T-helper 1 cell (primary cell): ENCODE measurements around the gene IFNB1.

ENCODE experiments used
- DNase-seq, 5 donors: peaks; one replicate each; pipeline ENCODE4 v3.0.0-alpha.2; 2012 to 2020
- total RNA-seq, 4 donors: gene quantifications; one replicate each; lab custom pipeline; 2026; lab: John Stamatoyannopoulos, UW

IFNB1 gene
- 0 to 0.12 (median 0) reads per million in 4 donors for total RNA-seq

DNA sequence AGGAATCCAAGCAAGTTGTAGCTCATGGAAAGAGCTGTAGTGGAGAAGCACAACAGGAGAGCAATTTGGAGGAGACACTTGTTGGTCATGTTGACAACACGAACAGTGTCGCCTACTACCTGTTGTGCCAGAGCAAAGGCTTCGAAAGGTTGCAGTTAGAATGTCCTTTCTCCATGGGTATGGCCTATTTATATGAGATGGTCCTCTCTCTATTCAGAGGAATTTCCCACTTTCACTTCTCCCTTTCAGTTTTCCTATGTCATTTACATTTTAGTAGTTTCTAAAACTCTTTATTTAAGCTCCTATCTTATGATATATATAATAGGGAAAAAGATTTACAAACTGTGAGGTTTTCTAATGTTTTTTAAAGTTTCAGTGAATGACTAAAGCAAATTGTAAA lies at the start of gene IFNB1:
TSS of gene IFNB1 (minus strand) at position 162 of the 400 bp plus-strand sequence. CDS start at position 89, 73 bp downstream.
- no peak for DNase-seq

DNA sequence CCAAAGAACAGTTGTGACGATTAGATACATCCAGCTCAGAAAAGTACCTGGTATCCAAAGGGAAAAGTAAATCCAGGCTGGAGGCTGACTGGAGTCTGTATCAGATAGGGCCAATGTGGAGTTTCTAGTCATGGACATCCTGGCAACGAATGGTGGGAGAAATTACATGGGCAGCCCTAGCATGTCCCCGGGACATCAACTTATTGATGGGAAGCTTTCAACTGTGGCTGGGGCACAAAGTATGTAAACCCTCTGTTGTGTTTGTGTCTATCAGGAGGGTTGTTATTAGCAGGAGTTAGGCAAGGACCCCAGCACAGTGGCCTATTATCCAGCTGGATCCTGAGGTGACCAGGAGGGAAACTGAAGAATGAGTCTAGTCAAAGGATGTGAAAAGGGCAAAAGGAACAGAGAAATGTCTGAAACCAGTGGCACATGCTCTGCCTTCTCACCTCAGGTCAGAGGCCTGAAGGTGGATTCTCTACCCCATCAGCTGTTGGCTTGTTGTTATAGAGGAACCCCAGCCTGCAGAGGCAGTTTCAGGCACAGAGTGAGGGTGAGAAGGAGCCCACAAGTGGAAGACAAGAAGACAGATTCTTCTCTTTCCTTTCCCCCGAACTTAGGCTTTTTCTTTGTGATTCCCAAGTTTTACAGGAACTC lies 44.0 kb upstream of the IFNB1 start:
- DNase-seq: no peak

DNA sequence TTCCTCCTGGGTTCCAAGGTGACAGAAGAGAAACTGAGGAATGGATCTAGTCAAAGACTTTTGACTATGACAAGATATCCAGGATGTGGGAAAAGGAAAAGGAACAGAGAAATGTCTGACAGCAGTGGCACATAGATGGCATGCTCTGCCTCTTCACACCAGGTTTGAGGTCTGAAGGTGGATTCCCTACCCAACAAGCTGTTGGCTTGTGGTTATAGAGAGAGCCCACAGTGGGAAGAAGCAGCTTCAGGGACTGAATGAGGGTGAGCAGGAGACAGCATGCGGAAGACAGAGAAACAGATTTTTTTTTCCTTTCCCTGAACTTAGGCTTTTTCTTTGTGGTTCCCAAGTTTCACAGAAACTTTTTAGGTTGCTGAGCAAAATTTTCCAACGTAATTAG lies 43.3 kb upstream of the IFNB1 start:
- no peak for DNase-seq

DNA sequence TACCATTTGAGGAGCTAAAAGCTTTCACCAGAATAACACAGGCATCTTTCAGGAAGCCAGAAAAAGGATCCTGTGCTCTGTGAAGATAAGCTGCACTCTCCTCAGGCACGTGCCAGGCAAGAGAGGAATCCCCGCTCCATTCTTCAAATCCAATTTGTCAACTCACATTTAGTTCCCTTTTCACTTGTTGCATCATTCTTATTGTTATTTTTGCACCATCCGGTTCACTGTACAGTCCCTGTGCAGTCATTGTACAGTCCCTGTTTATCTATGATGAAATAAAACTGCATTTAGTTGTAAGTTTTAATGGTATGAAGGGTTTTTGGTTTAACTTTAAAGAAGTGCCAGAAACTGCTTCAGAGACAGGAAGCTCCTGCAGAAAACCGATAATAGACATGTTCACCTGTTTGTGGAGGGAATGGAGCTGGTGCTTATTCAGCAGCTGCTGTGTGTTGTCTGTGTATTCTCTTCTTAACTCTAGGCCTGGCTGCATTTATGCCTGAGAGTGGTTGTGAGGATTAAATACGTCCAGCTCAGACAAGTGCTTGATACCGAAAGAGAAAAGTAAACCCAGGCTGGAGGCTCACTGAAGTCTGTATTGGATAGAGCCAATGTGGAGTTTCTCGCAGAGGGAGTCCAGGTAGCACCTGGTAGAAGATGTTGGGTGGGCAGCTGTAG lies 41.5 kb upstream of the IFNB1 start:
- no peak for DNase-seq

DNA sequence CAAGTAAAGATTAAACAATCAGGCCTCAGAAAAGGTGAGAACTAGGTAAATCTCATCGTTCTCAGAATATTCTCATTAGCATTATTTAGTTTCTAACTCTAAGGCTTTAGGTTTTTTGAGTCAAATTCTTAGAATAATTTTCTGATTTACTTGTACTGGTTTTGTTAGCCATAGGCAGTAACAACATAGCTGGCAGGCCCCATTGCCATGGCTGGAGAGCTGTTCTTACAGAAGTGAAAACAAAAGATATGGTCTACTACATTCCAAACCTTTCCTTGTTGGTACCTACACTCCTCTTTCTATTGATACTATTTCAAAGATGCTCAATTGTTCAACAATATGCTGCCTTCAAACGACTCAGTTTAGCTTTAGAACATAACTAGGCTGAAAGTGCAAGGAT lies 36.6 kb upstream of the IFNB1 start:
- no peak for DNase-seq

DNA sequence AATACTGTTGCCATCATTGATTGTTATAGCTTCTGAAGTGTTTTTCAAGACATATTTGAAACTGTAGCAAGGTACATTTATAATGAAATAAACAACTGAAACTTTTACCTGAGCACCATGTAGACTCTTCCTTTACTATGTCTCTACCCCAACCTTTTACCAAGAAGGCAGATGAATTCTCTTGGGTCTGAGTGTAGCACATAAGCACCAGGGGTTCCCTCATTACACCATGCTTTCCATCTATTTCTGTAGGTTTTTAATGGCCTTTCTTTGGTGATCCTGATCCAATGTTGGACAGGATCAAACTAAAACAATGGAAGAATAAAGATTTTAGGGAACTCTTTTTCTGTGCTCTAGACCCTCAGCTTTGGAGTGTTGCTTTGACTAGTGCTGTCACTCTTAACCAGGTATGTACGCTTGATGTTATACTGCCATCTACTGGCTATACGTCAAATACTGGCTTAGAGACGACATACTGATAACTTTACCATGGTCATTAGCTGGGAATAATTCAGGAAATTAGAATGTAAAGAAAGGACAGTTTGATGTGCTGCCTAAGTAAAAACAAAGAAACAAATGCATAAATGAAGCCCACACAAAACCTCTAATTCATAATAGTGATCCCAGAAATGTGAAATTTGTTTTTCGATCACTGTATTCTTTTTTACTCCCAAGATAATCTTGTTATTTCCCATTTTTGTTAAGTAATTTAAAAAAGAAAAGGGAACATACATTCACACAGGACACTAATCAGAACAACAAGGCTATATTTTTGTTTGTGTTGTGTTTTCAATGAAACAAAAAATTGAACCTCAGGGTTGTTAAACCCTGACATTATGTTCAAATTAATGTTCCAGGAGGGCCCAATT lies 33.2 kb upstream of the IFNB1 start:
- DNase-seq: peak in 2 of 5 donors; percentile 18 to 68

DNA sequence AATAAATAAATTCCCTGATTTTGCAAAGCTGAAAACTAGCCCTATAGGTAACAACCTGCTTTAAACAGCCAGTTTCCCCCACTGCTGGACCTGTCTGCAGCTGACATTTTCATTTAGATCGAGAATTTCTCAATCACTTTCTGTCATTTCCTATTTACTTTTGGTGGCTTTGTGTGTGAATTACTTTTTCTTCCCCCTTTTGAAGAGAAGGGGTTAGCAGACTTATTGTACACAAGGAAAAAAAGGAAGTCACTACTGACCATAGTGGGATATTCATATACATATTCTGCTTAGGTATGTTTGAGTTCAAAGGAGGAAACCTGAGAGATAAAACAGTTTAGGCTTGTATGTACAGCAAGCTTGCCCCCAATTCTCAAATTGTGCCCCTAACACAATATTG lies 27.0 kb upstream of the IFNB1 start:
- no peak for DNase-seq

DNA sequence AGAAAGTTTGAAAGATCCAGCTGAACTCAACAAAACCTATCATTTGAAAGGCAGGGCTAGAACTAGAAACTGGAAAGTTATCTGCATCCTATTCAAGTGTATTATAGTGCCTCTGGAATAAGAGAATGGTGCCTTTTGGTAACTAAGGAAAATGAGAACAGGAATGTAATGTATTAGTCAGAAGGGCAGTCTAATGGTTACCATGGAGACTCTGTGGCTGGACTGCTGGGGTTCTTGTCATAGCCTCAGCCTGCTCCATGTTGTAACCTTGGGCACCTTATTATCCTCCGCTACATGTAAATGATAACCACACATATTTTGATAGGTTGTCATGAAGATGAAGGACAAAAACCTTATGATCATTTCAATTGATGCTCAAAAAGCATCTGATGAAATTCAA lies 24.6 kb upstream of the IFNB1 start:
- DNase-seq: no peak

DNA sequence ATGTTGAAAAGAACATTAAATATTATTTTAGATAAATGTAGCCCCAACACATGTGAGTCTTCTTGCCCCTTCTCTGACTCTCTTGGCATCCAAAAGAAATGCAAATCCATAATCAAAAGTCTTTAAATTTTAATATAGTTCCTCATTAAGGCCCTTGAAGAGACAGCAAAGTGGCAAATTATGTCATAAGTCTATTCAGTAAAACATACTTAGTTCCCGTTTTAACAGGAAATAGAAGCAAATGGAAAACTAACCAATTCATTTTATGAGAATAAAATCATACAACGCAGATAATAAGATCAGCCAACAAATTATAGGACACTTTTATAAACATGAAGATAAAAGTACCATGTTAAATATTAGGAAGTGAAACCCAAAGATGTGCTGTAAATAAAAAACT lies 20.1 kb upstream of the IFNB1 start:
- DNase-seq: no peak

DNA sequence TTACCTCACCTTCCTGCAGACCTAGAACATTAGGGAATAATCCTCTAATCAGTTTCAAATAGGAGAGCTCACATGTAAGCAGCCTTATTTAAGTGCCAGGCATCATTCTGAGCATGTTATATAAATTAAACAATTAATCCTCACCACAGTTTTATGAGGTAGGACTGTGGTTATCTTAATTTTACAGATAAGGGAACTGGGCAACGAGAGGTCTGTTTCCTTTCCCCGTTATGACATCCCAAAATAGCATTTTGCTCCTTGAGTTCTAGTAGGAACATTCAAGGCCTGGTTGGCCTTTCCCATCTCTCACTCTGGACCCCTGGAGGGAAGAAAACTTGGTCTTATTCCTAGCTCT lies 19.1 kb upstream of the IFNB1 start:
- DNase-seq: no peak

DNA sequence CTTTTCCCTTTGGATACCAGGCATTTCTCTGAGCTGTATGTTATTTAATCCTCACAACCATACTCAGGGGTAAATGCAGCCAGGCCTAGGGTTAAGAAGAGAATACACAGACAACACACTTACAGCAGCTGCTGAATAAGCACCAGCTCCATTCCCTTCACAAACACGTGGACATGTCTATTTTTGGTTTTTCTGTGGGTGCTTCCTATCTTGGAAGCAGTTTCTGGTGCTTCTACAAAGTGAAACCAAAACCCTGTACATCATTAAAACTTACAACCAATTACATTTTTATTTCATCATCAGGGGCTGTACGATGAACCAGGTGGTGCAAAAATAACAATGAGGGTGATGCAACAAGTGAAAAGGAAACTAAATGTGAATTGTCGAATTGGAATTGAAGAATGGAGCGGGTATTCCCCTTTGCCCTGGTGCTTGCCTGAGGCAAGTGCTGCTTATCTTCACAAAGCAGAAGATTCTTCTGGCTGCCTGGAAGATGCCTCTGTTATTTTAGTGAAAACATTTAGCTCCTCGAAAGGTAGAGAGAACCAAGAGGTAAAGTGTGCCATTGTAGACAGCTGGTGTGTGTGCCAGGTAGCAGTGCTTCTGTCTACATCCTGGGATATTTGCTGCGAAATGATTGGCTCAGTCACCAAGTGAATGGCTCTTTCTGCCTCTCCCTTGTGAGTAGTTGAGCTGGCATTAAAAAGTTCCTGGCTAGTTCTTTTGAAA lies 18.6 kb upstream of the IFNB1 start:
- DNase-seq: peak in 4 of 5 donors; percentile 17 to 86 (median 26)

DNA sequence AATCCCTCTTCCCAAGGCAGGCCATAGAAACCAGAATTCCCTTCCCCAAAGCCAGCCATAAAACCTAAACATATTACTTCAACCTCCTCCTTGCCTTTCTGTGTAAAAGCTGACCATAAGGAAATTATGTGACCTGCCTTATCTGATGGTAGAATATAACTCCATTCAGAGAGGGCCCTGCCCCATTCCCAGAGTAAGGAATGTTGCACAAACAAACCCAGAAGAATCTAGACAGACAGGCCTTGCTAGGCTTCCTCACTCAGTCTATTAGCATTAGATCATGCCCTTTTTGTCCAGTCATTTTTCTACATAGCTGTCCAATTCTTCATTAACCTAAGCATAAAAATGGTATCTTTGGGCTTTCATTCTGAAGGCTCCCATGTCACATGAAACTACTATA lies 17.8 kb upstream of the IFNB1 start:
- no peak for DNase-seq

DNA sequence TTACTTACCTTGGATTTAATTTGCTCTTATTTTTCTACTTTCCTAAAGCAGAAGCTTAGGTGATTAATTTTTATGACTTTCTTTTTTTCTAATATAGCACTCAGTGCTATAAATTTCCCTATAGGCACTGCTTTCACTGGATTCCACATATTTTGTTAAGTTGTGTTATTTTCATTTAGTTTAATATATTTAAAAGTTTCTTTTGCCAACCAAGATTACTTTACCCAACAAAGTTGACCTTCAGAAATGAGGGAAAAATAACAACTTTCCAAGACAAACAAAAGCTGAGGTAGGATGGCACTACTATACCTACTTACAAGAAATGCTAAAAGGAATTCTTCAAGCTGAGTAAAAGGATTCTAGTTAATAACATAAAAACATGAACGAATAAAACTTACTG lies 8.8 kb upstream of the IFNB1 start:
- no peak for DNase-seq

DNA sequence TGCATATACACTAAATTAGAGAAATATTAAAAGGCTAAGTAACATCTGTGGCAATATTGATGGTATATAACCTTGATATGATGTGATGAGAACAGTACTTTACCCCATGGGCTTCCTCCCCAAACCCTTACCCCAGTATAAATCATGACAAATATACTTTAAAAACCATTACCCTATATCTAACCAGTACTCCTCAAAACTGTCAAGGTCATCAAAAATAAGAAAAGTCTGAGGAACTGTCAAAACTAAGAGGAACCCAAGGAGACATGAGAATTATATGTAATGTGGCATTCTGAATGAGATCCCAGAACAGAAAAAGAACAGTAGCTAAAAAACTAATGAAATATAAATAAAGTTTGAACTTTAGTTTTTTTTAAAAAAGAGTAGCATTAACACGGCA lies 7.3 kb upstream of the IFNB1 start:
- DNase-seq: no peak

DNA sequence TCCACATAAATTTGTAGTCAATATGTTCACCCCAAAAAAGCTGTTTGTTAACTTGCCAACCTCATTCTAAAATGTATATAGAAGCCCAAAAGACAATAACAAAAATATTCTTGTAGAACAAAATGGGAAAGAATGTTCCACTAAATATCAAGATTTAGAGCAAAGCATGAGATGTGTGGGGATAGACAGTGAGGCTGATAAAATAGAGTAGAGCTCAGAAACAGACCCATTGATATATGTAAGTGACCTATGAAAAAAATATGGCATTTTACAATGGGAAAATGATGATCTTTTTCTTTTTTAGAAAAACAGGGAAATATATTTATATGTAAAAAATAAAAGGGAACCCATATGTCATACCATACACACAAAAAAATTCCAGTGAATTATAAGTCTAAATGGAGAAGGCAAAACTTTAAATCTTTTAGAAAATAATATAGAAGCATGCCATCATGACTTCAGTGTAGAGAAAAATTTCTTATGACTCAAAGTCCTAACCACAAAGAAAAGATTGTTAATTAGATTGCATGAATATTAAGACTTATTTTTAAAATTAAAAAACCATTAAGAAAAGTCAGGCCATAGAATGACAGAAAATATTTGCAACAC lies 6.6 kb upstream of the IFNB1 start:
- DNase-seq: no peak

DNA sequence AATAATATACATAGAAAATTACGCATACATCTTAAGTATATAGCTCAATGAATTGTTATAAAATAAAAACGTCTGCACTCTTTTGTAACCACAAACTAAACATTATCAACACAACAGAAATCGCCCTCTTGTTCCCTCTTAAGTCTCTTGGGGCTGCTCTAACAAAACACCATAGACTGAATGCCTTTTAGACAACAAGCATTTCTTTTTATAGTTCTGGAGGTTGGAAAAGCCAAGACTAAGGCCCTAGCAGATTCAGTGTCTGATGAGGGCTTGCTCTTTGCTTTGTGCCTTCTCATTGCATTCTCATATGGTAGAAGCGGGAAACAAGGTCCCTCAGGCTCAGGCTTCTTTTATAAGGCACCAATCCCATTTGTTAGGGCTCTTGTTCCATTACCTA lies 4.9 kb upstream of the IFNB1 start:
- DNase-seq: no peak

DNA sequence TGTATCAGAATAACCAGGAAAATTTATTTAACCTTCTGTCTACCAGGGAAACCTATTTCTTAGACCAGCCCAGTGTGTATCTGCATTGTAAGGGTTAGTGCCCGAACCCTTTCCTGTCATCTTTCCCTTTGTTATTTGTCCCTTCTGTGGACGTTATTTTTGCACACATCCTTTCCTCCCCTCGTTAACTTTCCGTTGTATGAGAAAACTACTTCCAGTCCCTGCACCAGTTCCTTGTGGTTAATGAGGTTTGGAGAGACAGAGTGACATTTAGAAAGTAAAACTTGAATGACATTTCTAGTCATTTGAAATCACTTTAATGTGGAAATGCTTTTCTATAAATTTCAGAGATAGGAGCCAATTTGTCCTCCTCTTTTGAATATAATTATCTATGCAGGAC lies 4.3 kb upstream of the IFNB1 start:
- DNase-seq: peak in 1 of 5 donors; percentile 39

DNA sequence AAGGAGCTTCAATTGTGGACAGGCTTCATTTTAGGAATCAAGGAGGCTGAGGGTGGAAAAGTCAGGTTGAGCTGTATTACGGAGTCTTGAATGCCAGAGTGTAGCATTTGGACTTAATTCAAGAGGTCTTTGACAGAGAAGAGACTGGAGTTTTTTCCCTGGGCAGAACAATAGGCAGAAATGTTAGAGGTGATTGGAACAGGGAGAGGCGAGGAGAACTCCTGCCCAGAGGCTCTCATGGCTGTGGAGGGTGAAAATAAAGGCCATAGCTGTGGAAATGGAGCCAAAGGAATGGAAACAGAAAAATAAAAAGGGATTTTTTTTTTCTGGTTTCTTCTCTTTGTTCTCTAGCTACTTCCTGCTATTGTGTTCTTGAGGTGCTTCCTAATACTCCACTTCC lies 3.7 kb upstream of the IFNB1 start:
- DNase-seq: no peak

DNA sequence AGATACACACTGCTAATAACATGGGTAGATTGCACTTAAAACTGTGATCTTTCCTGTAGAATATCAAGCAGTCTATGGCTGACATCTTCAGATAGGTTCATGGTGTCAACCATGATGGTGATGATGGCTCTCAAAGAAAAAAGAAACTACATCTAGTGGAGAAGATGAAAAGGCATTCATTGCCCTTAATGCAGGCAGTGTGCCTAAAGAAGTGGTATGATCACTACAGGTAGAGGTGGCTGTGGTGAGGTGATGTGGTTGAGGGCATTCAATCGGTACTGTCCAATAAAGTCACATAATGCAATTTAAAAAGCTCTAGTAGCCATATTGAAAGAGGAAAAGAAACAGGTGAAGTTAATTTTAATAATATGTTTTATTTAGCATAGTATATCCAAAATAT lies 3.1 kb upstream of the IFNB1 start:
- no peak for DNase-seq

DNA sequence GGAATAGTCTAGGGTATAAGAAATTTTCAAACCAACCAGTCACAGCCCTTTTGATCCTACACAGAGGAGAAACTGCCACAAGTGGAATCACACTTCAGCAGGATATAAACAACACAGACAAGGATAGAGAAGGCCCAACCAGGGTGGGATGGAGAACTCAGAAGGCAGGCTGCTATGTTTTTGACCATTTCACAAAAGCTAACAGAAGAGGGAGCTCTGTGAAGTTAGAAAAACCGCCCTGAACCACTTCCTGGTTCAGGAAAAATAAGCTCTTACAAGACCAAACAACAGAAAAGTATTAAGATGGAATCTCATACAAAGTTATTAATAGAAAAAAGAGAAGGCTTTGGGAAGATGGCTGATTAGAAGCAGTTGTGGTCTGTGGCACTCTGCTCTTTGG lies 960 bp upstream of the IFNB1 start:
- DNase-seq: peak in 1 of 5 donors; percentile 42

DNA sequence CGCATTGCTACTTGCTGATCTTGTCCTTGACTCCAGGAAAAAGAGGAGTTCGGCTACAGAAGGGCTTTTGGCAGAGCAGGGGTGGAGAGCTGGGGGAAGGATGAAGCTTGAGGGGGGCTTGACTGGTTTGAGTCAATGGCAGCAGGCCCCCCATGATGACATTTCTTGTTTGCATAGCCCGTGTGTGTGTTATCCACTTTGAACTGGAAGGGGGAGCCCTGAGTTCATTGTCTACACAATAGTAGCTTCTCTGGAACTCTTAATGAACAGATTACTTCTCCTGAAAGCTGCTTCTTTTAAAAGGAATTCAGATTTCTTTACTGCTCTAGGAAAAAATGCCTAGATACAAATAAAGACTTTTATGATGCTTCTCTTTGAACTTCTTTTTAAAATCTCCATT lies 2.3 kb downstream of the IFNB1 start:
- no peak for DNase-seq

DNA sequence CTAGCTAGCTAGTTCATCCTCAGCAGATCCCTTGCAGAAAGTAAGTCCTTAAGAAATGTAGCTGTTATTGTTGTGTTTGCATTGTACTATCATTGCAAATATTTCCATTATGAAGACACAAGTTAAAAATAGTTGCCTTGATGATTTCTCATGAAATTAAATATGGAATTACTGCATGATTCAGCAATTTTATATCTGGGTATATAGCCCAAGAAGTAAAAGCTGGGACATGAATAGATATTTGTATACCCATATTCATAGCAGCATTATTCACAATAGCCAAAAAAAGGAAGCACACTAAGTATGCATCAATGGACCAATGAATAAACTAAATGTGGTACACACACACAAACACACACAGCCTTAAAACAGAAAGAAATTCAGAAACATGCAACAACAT lies 6.8 kb downstream of the IFNB1 start:
- no peak for DNase-seq

DNA sequence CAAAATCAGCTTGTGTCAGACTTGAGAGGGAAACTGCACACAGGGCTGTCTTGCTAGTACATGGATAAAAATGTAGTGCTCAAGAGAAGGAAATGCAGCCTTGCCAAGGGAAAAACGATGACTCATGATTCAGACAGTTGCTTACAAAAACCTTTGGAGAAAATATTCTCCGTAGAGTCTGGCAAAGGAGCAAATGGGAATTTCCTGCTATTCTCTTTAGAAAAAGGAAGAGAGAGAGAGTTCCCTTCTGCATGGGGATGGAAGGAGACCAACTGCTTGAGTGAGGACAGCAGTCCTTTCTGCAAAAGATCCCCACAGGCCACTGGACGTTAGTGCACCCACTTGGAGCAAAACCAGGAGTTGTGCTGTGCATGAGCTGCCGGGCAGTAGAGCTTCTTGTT lies 7.6 kb downstream of the IFNB1 start:
- no peak for DNase-seq
